Hepatocyte (in vitro differentiated cells): ENCODE results near the gene RASSF9.

Experiments used
- EZH2 ChIP-seq: fragments of 200-600 bp; sonication (generic); IDR thresholded peaks from 2 replicates; pipeline ENCODE4 v1.6.1; 2016; ENCODE audit warnings: antibody characterized with exemption, mild to moderate bottlenecking, borderline replicate concordance
- TF ChIP-seq, protein P1 (sequence below): fragments of 200-600 bp; sonication (generic); IDR thresholded peaks from 2 replicates; pipeline ENCODE4 v1.5.1; 2016; ENCODE audit warnings: antibody characterized with exemption, mild to moderate bottlenecking; ENCODE audit not compliant: poor library complexity

DNA sequence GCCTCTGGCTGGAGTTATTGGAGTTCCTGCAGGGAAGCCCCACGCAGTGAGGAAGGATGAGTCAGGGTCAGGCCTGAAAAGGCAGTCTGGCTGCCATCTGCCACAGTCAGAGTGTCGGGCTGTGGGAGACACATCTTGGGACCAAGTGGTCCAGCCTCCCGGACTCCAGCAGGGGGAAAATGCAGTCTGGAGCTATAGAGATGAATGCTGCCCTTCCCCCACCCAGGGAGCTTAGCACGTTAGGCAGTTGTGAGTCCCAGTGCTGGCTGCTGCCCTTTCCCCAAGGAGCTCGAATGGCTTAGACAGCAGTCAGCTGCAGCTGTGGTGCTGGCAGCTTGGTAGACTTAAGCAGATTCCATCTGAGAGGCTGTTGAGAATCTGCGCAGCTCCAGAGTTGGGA is 29.7 kb upstream of the RASSF9 start:
- TF ChIP-seq, protein P1, sequence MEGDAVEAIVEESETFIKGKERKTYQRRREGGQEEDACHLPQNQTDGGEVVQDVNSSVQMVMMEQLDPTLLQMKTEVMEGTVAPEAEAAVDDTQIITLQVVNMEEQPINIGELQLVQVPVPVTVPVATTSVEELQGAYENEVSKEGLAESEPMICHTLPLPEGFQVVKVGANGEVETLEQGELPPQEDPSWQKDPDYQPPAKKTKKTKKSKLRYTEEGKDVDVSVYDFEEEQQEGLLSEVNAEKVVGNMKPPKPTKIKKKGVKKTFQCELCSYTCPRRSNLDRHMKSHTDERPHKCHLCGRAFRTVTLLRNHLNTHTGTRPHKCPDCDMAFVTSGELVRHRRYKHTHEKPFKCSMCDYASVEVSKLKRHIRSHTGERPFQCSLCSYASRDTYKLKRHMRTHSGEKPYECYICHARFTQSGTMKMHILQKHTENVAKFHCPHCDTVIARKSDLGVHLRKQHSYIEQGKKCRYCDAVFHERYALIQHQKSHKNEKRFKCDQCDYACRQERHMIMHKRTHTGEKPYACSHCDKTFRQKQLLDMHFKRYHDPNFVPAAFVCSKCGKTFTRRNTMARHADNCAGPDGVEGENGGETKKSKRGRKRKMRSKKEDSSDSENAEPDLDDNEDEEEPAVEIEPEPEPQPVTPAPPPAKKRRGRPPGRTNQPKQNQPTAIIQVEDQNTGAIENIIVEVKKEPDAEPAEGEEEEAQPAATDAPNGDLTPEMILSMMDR, result no peak
- no peak for TF ChIP-seq EZH2
